Stimulated activated CD8-positive, alpha-beta memory T cell treated with anti-CD3 and anti-CD28 coated beads, Interleukin-2, amount 100 ng/mL, for 1 hour (primary cell): ENCODE data around the gene SEC22A.

Experiments used
- DNase-seq, 2 donors: peaks; one replicate each; pipeline ENCODE4 v3.0.0-alpha.2; 2020; ENCODE audit warnings: low read depth in 2 of 2

SEC22A gene, protein sequence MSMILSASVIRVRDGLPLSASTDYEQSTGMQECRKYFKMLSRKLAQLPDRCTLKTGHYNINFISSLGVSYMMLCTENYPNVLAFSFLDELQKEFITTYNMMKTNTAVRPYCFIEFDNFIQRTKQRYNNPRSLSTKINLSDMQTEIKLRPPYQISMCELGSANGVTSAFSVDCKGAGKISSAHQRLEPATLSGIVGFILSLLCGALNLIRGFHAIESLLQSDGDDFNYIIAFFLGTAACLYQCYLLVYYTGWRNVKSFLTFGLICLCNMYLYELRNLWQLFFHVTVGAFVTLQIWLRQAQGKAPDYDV

DNA sequence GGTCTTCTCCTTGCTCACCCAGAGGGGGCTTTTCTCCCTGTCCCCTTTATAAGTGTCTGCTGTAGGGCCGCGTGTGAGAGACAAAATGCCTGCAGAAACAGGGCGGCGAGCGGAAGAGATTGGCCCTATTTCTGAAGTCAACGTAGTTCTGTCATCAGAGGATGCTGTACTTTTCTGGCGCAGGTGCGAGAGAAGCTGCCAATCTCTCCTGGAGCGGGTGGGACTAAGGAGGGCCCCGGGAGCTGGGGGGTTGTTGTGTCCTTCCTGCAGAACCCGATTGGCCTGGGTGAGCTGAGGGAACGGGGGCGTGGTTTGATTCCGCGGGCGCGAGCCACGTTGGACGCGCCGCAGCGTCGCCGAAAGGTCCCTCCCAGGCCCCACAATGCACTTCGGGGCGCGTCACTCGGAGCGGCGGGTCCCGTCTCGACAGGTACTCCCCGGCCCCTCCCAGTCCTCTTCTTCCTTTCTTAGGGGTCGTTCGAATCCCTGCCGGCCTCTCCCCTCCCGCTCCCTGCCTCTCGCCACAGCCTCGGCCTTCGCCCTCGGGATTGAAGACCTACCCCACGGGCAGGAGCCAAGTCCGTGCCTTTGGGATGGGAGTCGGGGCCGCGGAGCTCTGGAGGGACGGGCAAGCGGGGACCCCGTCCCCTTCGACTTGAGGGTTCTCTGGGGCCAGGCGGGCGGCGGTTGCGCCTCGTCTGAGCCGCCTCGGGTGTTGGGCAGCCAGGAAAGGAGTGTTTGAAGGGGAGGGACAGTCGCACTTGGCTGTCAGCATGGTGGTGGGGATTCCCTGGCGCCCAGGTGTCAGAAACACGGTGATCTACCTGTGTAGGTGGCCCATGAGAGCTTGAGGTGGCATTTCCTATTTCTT lies at the start of gene SEC22A:
Gene SEC22A (plus strand): TSS at position 387 of the 871 bp plus-strand sequence. CDS start 7,275 bp downstream, outside the sequence.
- DNase-seq = peak; percentile 85 to 90

DNA sequence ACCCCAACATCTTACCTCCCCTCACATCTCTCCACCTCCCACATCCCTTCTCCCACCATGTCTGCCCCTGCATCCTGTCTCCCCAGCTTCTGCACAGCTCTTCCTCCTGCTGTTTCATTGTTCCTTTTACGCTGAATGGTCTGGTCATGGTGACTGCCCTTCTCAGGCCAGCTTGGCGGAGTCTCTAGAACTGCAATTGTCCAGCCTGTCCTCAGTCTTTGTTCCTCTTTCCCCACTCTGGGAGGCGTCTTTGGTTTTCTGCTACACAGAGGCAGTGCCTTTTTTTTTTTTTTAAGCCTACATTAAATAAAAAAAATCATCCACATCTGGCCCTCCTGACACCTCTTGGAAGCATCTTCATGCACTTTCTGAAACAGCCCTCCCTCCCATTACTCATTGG lies 49.1 kb upstream of the SEC22A start:
- DNase-seq = no peak

DNA sequence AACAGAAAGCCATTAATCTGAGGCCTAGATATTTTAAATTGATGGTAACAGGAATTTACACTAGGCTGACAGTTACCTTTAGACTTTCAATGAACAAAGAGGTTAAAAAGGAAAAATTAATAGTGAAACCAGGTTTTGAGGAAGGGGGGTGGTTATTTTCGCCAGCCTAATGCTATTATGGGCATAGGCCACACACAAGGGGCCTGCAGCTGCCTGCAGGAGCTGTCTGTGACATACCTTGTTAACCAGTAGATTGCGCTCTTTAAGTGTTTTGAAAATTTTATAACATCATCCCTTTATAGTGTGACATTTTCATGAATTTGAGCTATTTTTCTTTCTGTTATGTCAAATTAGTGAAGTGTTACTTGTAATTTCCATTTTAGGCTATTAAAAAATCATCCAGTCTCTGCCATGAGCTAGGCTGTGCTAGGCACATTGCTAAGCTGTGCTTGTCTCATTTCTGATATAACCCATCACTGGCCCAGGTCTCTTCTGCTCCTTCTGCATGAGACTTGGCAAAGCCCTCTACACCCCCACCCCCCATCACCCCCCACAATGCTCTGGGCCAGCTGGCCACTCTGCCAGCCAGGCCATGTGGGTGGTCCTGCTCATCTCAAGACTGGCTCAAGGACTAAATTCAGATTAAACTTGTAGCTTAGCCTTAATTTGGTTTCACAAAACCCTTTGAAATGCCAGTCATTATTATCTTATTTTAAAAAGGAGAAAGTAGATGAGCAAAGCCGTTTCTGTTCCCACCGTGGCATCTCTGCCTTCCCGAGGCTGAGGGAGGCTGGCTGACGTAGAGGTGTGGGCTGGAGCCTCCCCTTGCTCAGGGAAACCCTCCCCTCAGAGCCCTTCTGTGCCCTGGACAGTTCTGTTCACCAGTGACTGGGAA lies 48.4 kb upstream of the SEC22A start:
- no peak for DNase-seq

DNA sequence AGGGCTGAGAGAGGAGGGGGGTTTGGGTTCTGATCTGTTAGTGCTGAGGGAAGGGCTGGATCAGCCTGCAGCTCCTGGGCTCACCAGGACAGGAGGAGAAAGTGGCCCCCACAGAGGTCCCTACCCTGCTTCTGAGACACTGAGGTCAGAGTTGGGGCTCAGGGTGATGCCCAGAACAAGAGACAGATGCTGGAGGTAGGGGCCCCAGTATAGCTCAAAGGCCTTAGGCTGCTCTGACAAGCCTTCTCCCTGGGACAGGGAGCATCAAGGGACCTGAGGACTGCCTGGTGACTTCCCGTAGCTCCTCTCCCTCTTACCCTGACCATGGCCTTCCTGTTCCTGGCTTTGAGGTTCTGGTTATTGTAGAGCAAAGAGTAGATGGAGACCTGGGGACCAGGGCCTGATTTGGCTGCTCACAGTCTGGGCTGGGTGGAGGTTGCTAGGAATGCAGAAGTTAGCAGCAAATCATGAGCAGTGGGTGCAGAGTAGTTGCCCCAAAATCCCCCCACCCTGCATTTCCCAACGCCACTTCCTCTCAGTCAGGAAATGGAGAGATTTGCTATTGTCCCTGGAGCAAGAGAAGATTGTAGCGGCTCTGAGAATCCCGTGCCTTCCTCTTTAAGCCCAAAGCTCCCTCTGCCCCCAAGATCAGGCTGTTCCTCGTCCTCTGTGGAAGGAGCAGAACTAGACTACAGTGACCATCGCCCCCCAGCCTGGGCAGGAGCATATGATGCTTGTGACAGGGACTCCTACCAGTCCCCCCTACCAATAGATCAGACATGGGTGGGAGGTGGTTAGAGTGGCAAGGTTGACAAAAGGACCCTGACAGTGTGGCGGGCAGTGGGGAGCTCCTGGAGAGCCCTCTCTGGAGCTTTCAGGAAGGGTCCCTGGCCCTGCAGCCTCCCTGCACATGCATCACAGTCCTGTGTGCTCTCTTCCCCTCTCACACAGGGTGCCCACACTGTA lies 47.4 kb upstream of the SEC22A start:
- no peak for DNase-seq

DNA sequence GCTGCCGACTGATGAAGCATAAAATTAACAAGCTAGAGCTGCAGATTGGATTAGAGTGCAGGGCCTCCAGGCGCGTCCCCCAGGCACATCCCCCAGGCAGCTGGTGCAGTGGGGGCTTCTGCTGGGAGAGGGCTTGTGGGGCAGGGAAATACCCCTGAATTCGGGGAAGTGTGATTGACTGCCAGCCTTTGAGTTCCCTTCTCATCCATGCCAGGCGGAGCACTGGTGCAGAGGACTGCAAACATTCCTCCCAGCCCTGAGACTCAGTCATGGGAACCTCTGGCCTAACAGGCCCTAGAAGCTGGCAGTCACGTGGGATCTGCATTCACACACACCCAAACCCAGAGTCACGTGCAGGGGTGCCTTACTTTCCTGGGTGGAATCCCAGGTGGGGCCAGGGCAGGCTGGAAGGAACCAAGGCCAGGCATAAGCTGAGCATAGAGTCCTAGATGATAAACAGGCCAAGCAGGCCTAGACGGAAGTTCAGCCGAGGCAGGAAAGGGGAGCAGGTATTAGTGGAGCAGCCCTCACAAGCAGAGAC lies 46.2 kb upstream of the SEC22A start:
- no peak for DNase-seq

DNA sequence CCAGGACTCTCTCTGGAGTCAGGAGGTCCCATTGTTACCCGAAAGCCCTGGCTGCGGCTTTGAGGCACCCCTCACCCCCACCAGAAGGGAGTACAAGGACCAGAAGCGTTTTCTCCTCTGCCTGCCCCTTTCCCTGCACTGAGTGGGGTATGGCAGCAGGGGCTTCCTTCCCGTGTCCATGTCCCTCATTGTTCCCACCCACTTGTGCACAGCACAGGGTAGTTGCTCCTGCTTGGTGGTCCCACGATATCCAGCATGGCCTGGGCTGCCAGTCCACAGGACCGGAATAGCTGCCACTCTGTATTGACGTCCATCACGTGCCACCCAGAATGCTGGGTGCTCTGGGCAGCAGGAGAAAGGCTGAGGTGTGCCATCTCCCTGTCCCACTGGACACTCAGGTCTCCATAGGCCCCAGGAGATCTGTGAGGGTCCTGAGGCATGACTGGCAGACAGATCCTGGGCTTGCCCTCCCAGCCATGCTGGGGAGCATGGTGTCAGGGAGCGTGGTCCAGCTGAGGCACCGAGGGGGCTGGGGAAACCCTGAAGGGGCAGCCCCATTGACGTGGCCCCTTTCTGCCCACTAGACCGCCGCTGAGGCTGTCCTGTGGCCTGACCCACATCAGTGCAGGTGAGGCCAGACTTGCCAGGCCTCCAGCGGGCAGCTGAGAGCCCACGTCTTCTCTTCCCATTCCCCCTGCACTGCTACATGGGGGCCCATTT lies 45.3 kb upstream of the SEC22A start:
- no peak for DNase-seq

DNA sequence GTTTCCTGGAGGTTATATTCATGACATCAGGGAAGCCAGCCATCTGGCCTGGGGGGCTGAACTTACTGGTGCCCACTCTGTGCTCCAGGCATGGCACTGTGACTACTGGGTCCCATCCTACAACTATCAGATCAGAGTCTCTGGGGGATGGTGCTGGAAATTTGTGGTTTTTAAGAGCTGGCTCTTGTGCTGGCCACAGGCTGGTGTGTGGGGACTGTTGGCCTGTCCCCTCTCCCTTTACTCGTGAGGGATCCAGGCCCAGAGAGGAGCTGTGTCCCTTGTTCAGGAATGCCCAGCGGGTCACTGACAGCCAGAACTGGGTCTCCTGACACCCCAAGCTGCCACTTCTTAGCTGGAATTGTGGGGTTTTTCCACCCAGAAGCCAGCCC lies 44.5 kb upstream of the SEC22A start:
- DNase-seq = no peak

DNA sequence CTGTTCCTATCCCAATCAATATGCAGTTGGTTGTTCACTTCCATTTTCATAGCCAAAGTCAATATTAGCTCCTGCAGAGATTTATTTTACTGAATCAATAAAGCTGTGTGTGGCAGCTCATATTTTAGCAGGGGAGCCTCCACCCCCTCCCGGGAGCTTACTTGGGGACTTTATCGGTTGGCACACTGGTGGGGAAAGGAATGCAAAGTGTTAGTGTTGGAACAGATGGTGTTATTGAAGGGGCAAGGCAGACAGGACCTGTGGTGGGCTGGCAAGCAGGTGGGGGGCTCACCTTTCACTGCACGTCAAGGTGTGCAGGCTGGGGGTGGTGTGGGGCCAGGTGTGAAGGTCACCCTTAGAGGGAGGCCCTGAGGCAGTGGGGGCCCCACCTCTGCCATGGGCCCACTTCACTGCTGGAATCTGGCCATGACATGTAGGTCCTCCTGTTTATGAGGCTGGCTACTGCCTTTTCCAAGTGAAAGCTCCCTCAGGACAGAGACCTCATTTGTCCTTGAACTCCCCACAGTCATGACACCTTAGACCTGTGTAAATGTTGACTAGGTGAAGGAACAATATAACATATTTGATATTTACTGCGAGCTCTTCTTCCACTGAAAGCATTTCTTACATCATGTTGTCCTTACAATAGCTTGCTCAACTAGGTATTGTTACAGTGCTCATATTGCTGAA lies 44.0 kb upstream of the SEC22A start:
- DNase-seq = no peak

DNA sequence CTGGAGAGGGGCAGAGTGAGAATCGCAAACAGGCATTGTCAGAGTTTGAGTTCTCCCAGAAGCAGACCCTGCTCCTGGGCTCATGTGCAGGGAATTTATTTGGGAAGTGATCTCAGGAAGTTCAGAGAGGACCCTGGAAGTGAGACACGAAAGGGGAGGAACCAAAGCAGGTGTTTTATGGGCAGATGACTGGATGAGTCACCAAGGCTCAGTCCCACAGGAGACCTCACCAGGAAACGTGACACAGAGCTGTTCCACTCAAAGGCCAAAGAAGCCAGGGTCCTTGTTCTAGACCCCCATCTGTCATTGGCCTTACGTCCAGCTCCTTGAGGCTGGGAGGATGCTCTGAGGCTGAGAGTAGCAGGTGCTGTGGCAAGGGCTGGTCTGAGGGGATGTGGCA lies 43.4 kb upstream of the SEC22A start:
- no peak for DNase-seq

DNA sequence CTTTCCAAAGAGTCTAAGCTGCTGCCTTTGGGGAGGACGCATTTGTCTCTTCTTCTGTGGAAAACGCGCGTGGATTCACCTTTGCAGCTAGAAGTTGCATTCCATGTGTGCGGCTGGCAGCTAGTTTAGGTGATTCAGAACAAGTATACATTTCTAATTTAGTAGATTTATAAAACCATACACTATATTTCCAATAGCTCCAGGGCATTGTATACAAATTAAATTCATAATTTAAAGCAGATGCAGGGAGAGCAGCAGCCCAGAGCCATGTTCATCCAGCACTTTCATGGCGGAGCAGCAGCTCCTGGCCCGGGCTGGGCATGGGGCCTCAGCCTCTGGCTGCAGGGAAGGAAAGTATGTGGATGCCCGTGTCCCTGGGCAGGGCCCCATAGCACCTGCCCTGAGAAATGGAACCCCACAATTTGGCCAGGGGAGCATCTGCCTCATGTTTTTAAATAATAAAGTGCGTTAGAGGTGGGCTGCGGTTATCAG lies 42.8 kb upstream of the SEC22A start:
- DNase-seq = no peak

DNA sequence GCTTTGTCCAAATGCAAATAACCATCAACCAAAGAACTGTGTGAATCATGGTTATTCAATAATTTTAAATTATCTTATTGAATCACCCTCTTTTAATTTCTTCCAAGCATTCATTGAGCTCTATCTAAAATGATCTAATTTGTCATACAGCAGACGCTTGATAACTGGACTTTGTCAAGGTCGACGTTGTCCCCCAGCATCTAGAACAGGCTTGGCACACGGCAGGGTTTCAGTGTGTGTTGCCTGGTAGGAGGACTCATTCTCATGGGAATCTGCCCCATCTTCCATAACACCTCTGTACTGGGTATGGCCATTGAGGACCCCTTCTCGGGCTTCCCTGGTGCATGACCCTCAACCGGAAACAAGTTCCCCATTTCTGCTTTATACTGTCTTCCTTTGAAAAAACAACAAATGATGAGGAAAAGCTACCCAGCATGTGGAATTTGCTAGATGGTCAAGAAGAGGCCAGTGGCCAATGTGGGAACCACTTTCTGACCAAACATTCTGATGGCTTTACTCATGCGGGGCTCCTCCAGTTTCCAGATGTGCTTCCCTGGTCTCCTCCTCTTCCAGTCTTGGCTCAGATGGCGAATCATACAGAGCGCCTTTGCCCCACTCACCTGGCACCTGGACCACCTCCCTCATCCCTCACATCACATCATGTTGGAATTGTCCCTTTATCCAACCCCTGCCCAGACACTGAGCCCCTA lies 41.7 kb upstream of the SEC22A start:
- no peak for DNase-seq

DNA sequence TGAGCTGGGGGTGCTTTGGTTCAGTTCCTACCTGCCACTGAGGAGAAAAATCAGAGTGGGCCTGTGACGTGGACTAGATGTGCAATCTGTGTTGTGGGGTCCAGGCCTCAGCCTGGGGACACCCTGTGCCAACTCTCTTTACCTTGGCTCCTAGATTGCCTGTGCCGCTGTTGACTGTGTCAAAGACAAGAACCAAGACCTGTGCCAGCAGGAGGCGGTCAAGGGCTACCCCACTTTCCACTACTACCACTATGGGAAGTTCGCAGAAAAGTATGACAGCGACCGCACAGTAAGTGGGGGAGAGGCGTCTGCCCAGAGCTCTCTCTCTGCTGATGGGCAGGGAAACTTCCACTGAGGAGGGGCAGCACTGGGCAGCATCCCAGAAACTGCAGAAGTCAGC lies 40.6 kb upstream of the SEC22A start:
- no peak for DNase-seq

DNA sequence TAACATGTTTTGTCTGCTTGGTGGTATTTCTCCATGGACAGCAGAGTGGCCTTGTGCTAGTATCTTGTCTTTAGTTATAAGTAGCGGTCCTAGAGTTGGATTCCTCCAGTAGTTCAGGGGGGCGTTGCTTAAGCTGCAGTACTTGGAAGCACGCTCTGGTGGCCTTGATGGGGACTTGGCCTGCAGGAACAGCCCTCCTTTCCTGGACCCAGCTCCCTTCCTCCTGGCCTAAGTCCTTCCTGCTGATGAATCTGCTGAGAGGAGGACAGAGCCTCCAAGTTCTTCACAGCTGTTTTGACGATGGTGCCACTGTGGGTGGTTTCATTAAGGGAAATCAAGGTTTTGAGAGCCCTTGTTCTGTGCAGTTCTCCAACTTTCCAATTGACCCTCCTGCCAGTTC lies 38.6 kb upstream of the SEC22A start:
- no peak for DNase-seq

DNA sequence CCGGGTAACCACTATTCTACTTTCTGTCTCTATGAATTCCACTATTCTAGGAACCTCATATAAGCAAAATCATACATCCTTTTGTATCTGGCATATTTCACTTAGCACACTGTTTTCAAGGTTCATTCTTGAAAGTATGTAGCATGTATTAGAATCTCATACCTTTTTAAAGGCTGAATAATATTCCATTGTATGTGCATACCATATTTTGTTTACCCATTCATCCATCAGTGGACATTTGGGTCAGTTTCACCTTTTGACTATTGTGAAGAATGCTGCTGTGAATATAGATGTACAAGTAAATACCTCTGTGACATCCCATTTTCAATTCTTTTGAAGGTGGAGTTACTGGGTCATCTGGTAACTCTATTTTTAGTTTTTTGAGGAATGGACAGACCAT lies 36.6 kb upstream of the SEC22A start:
- DNase-seq = no peak

DNA sequence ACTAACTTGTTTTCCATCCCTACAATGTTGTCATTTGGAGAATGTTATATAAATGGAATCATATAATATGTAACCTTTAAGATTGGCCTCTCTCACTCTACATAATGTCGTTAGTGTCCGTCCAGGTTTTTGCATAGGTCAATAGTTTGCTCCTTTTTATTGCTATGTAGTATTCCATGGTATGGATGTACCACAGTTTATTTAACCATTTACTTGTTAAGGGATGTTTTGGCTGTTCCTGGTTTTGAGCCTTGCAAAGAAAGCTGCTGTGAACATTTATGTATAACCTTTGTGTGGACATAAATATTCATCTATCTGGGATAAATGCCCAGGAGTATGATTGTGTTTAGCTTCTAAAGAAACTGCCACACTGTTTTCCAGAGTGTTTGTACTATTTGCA lies 34.1 kb upstream of the SEC22A start:
- DNase-seq = no peak

DNA sequence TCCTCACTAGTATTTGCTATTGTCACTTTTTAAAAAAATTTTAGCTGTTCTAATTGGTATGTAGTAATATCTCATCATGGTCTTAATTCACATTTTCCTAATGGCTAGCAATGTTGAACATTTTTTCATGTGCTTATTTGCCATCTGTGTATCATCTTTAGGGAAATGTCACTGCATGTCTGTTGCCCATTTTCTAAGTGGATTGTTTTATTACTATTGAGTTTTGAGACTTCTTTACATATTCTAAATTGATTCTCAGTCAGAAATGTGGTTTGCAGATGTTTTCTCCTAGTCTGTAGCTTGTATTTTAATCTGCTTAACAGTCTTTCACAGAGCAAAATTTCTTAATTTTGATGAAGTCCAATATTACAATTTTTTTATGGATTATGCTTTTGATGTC lies 33.6 kb upstream of the SEC22A start:
- no peak for DNase-seq

DNA sequence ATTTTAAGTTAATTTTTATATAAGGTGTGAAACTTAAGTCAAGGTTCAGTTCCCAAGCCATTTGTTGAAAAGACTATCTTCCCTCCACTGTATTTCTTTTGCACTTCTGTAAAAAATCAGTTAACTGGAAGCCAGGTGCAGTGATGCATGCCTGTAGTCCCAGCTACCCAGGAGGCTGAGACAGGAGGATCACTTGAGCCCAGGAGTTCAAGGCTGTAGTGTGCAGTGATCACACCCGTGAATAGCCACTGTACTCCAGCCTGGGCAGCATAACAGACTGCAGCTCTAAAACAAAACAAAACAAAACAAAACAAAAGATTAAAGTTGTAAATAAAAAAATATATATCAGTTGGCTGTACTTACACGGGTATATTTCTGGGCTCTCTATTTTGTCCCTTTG lies 33.1 kb upstream of the SEC22A start:
- no peak for DNase-seq

DNA sequence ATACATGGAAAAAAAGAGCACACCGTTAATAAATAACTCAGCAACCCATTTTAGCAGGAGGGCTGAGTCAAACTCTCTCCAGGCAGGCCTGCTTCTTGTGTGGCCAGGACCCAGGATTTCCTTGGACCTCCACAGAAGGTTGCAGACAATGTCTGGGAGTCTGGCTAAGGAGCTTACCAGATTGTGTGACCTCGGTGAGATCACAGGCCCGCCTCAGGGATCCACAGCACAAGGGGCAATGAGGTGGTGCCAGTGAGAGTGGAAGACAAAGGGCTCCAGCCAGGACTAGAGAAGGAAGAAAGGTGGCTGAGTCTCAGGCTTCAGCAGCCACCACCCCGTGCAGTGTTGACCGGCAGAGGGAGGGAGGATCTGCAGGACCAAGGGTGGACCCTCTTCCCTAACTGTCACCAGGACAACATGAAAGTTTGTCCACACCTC lies 32.2 kb upstream of the SEC22A start:
- DNase-seq = no peak

DNA sequence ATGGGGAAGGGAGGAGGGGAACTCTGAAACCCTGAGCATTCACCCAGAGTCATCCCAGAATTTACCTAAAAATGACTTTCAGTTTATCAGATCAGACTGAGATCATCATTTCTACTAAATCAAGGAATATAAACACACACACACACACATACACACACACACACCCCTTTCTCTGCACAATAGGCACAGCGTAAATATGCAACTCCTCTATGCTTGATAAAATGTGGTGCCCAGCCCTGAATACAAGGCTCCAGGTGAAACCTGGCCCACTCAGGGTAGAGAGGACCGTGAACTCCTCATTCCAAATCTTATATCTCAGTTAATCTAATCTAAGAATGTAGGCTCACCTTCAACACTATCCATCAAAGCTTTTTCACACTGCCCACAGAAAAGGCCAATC lies 31.8 kb upstream of the SEC22A start:
- no peak for DNase-seq
